Stimulated activated CD8-positive, alpha-beta memory T cell treated with anti-CD3 and anti-CD28 coated beads, Interleukin-7, amount 100 ng/mL, for 48 hours (primary cell): ENCODE results near the gene SLC7A5.
"Not testable (repeated sequence)": the region's sequence is repeated elsewhere in the genome, so short reads cannot be mapped to it uniquely, and the experiment has no call there.

Source experiments
- DNase-seq, 2 donors: peaks; one replicate each; pipeline ENCODE4 v3.0.0-alpha.2; 2020; ENCODE audit warnings: low read depth in 1 of 2; ENCODE audit errors: extremely low read depth in 1 of 2

The SLC7A5 gene

GRCh38 chr16:87869061-87869878 is at the start of gene SLC7A5:
TSS of gene SLC7A5 (minus strand) at chr16:87869507. CDS start at chr16:87869422, 85 bp downstream.
- DNase-seq = peak; percentile 73 to 84

DNA sequence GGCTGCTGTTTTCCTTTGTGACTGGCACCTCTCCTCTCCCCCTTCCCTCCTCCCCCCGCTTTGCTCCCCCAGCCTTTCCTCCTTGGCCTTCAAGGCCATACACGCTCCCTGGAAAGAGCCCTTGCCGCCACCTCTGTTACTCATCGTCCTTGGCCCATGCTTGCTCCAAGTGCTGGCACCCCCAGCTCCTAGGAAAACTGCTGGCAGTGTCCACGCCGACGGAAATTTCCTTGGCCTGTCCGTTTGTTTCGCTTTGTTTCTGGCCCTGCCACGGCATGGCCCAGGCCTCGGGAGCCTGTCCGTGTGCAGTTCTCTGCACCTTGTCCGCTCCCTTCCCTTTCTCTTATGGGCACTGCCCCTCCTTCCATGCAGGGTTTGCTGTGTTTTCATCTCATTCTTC is 49.0 kb upstream of the SLC7A5 start:
- DNase-seq = no peak

GRCh38 chr16:87917503-87917902 is 48.2 kb upstream of the SLC7A5 start:
- no peak for DNase-seq

GRCh38 chr16:87914812-87915211 is 45.5 kb upstream of the SLC7A5 start:
- no peak for DNase-seq

DNA sequence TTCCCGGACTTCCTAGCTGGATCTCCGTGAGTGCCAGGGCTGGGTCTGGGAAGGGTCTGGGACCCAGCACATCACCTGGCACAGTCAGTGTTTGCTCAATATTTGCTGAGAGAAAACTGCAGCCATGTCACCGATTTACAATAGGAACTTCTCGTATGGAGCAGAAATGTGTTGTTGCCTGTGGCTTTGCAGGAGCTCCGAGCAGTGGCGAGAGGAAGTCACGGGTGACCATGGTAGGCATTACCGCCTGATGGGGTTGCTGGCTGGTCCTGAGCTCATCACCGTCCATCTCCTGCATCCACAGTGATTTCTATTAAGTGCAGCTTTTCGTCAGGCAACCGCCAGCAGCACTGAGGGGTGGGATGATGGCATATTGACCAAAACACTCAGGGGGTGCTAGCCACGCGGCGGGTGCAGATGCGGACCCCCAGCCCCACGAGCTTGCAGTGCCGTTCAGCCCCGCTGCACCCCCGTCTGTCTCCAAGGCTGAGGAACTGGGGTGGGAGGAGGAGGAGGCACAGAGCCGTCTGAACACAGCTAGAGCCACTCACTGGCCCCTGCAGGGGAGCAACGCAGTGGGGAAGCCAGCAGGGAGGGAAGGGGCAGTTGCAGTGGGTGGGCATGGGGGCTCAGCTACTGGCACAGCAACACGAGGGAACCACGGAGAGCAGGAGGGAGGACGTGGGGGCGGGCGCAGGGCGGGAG is 44.9 kb upstream of the SLC7A5 start:
- not testable (repeated sequence) for DNase-seq

- not testable (repeated sequence) for DNase-seq
Observed at GRCh38 chr16:87912691-87913090, 43.4 kb upstream of the SLC7A5 start.

DNA sequence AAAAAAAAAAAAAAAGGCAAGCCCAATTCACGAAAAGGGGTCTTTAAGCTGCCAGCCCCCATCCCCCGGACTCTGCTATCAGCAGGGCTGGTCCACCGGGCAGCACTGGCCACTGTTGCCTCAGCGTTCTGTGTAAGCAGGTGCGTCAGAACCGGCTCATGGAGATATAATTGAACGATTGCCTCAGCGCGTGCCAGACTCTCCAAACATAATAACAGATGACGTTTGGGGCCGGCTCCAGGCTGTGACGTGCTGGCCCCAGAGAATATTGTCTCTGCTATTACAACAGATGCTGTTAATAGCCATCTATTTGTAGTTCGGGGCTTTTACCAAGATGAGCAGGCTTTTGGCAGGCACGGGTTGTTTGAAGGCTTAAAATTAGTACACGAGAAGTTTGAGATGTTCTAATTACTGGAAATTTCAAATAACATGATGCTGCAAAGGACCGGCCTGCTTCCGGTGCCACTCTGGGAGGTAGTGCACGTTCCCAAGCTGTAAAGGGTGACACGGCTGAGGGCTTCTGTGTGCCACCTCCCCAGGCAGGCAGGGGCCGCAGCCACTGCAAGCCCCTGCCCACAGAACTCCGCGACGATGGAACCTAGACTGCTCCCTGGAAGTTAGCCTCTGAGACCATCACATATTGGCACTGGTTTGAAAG is 41.9 kb upstream of the SLC7A5 start:
- DNase-seq = not testable (repeated sequence)

- peak; percentile 73 to 74 for DNase-seq
Observed at GRCh38 chr16:87909203-87909935, 40.1 kb upstream of the SLC7A5 start.

GRCh38 chr16:87908101-87908500 is 38.8 kb upstream of the SLC7A5 start:
- DNase-seq = not testable (repeated sequence)

DNA sequence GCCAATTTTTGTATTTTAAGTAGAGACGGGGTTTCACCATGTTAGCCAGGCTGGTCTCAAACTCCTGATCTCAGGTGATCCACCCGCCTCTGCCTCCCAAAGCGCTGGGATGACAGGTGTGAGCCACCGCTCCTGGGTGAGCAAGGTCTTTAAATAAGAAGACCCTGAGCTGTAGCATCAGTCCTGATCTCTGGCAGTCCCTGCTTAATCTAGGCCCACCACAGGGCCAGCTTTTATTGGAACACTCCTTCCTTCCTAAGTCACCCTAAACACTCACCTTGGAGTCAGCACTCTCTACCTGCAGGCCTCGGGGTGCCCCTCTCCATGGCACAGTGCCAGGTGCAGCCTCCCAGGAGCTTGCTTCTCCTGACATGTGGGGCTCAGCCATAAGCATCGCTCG is 36.2 kb upstream of the SLC7A5 start:
- not testable (repeated sequence) for DNase-seq

- DNase-seq = not testable (repeated sequence)
Observed at GRCh38 chr16:87904963-87905362, 35.7 kb upstream of the SLC7A5 start.

GRCh38 chr16:87900489-87900888 is 31.2 kb upstream of the SLC7A5 start:
- not testable (repeated sequence) for DNase-seq

DNA sequence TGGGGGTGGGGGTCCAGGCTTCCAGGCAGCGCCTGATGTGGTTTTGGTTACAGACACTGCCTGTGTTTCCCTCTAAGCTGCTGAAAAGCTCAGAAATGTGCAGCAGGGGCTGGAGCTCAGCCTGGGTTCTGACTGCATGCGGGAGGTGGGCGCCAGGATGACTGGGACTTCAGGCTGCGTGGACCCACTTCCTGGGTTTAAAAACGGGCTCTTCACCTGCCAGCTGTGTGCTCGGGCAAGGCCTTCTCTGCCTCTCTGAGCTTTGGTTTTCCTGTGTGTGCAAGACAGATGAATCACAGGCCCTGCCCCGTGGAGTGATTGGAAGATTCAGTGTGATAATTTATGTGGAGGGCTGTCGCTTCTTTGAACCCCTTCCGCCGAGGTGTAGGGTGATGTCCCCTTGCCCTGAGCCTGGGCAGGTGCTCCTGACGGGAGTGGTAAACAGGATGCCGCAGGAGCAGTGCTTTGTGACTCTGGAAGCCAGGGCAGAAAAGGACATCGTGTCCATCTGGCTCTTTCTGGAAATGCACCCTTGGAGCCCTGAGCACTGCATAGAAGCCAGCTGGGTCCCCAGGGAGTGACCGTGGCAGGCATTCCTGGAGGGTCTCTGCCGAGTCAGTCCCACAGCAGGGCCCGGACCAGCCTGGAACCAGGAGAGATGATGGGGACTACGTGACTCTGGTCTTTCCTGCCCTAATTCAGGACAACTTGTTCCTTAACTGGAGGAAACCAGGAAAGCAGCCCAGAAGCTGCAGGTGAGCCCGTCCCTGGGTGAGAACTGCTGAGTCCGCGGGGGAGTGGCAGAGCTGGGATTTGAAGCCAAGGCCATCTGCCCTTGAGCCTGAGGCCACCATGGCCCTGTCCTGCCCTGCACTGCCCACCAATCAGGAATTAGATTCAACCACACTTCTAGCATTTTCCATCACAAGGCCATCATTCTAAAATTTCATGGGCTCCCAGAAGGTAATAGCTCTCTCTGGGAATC is 28.5 kb upstream of the SLC7A5 start:
- peak; percentile 53 to 74 for DNase-seq

DNA sequence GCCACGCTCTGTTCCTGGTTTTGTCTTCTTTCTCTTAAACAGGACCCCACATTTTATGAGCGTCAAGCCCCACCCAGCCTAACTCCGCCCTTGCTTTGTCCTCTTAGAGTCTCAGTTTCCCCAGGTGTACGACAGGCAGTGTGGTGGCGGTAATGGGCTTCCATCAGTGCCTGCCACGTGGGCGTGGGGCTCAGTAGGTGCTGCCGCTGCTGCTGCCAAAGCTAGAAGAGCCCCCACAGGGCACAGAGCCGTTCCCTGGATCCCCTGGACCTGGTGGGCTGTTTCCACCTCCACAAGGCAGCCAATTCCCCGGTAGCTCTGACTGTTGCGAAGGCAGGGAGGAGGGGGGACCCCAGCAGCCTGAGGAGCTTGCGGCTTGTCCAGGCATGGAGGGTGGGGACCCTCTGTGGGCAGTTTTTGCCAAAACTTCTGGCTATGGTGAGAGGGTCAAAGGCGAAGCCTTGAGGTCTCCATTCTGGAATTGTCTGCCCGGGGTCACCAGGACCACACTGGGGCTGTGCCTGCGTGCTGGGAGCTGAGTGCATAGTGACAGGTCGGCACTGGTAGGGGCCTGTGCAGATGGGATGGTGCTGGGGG is 27.7 kb upstream of the SLC7A5 start:
- not testable (repeated sequence) for DNase-seq

GRCh38 chr16:87896176-87896890 is 27.0 kb upstream of the SLC7A5 start:
- DNase-seq = not testable (repeated sequence)

DNA sequence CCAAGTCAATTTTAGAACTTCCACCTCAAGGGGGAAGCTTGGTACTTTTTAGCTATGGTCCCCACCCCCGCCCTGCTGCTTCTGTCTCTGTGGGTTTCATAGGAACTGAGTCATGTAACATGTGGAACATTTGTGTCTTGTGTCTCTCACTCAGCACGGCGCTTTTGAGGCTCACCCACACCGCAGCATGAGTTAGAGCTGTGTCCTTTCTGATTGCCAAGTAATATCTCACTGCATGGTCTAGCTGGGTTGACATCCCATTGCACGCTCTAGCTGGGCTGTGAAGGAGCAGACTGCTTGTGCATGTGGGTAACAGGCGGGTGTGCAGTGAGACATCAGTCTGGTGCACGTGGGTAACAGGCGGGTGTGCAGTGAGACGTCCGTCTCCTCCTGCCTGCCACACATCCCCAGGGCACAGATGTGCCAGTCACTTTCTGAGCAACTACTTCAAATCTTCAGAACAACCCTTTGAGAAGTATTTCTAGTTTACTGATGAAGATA is 26.4 kb upstream of the SLC7A5 start:
- peak; percentile 75 to 90 for DNase-seq

DNA sequence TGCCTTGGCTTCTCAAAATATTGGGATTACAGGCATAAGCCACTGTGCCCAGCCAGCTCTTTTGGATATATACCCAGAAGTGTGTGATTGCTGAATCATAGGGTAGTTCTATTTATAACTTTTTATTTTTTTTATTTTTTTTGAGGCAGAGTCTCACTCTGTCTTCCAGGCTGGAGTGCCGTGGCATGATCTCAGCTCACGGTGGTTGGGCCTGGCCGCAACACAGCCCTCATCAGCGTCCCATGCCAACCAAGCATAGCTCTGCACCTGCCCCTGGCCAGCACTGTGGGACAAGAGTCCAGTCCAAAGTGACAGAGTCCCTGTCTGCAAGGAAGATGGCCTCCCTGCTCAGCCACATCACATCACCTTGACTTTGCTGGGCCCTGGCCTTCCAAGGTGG is 24.7 kb upstream of the SLC7A5 start:
- not testable (repeated sequence) for DNase-seq

GRCh38 chr16:87891764-87892163 is 22.5 kb upstream of the SLC7A5 start:
- DNase-seq = no peak
